Breast epithelium (tissue), 4 donors: ENCODE results near the gene CDH1. TPM values are rescaled to one million over a fixed set of nuclear protein-coding genes. Genes with fewer than 3 reads are reported as not detected.

Experiments used
- DNase-seq, 2 donors: peaks; one replicate each; pipeline ENCODE4 v3.0.0-alpha.2; 2019; ENCODE audit warnings: low spot score in 2 of 2
- H3K27ac ChIP-seq, 2 donors: fragments of 200-600 bp; sonication (generic) in 1 of 2; one replicate each; pipeline ENCODE4 v1.5.1; 2016 to 2019; ENCODE audit warnings: mild to moderate bottlenecking in 1 of 2
- H3K27me3 ChIP-seq, 2 donors: fragments of 200-600 bp; sonication (generic) in 1 of 2; one replicate each; pipeline versions ENCODE4 v1.5.1 to v1.6.0; 2017 to 2019; ENCODE audit warnings: control low read depth in 1 of 2, mild to moderate bottlenecking in 1 of 2
- H3K36me3 ChIP-seq: fragments of 200-600 bp; one replicate; pipeline ENCODE4 v1.5.1; 2019
- H3K4me1 ChIP-seq, 2 donors: fragments of 200-600 bp; sonication (generic); one replicate each; pipeline ENCODE4 v1.5.1; 2016 to 2019; ENCODE audit warnings: control low read depth in 1 of 2
- H3K4me3 ChIP-seq, 3 donors: fragments of 200-600 bp; sonication (generic); 1 replicate in 2 of 3; 2 replicates in 1 of 3; pipeline ENCODE4 v1.5.1; 2016 to 2019; ENCODE audit warnings: mild to moderate bottlenecking in 3 of 3, moderate library complexity in 2 of 3
- H3K9me3 ChIP-seq, 2 donors: fragments of 200-600 bp; sonication (generic) in 1 of 2; one replicate each; pipeline ENCODE4 v1.5.1; 2016 to 2019; ENCODE audit warnings: control low read depth in 1 of 2
- CTCF ChIP-seq, 3 donors: fragments of 450-650 bp; IDR thresholded peaks; one replicate each; pipeline ENCODE4 v1.5.1; 2016 to 2017; ENCODE audit warnings: antibody characterized with exemption in 3 of 3, mild to moderate bottlenecking in 3 of 3, moderate library complexity in 3 of 3
- POLR2A ChIP-seq: fragments of 450-650 bp; IDR thresholded peaks from one replicate; pipeline ENCODE4 v1.6.1; 2016; ENCODE audit warnings: antibody characterized with exemption, mild to moderate bottlenecking, moderate library complexity
- POLR2AphosphoS5 ChIP-seq, 3 donors: sonication (generic); formaldehyde crosslinking; IDR thresholded peaks; one replicate each; pipeline ENCODE4 v1.6.1; 2017; ENCODE audit warnings: antibody characterized with exemption in 3 of 3
- intact Hi-C: fragments of 100-400 bp; cut with DNase I; formaldehyde crosslinking; loops from one replicate; pipeline ENCODE4 v1.15.1; 2023; ENCODE audit warnings: low total_unique reads
- total RNA-seq, 3 donors: library from RNA; depleted of rRNA; stranded (reverse); fragments of >200 nt; gene quantifications; one replicate each; pipeline ENCODE4 v1.1.0, GENCODE V29; 2016

The CDH1 gene
- total RNA-seq, 3 donors from 2014 or later = 0.16 to 127 (median 86.5) TPM

GRCh38 chr16:68700120-68700519 is 37.0 kb upstream of the CDH1 start:
- Histone ChIP-seq H3K4me3 (no peak overlapping the region), H3K9me3 (no peaks in the 10 kb centered on the region), H3K27me3 (no peaks in the 10 kb centered on the region), H3K4me1 (no peaks in the 10 kb centered on the region), H3K27ac (no peak overlapping the region), H3K36me3 (no peaks in the 10 kb centered on the region)
- no peak for DNase-seq
- TF ChIP-seq POLR2AphosphoS5 (IDR thresholded peaks at IDR 0.05) (no peak), POLR2A (no peak), CTCF (IDR thresholded peaks at IDR 0.05) (no peak)
- intact Hi-C loops = no loop called here

- H3K36me3 ChIP-seq = no peaks in the 10 kb centered on the region
- H3K27me3 ChIP-seq = no peaks in the 10 kb centered on the region
- no peaks in the 10 kb centered on the region for H3K9me3 ChIP-seq
- no peak for DNase-seq
- H3K4me3 ChIP-seq = no peak overlapping the region
- intact Hi-C loops = no loop called here
- TF ChIP-seq POLR2A = no peak
- no peak for TF ChIP-seq CTCF (IDR thresholded peaks at IDR 0.05)
- H3K27ac ChIP-seq = no peak overlapping the region
- no peaks in the 10 kb centered on the region for H3K4me1 ChIP-seq
These were observed 36.3 kb upstream of the CDH1 start for GRCh38 chr16:68700831-68701230.

- no peaks in the 10 kb centered on the region for H3K36me3 ChIP-seq
- no peaks in the 10 kb centered on the region for H3K9me3 ChIP-seq
- H3K4me3 ChIP-seq = no peak overlapping the region
- intact Hi-C loops = no loop called here
- H3K27me3 ChIP-seq = no peaks in the 10 kb centered on the region
- no peaks in the 10 kb centered on the region for H3K4me1 ChIP-seq
- no peak overlapping the region for H3K27ac ChIP-seq
- peak; percentile 70 to 94 (median 79) for TF ChIP-seq CTCF (IDR thresholded peaks at IDR 0.05)
- TF ChIP-seq POLR2A = no peak
- TF ChIP-seq POLR2AphosphoS5 (IDR thresholded peaks at IDR 0.05) = peak; percentile 14 to 68 (median 23)
- DNase-seq = peak; percentile 85 to 91
These were observed 32.7 kb upstream of the CDH1 start for GRCh38 chr16:68704232-68704867.

DNA sequence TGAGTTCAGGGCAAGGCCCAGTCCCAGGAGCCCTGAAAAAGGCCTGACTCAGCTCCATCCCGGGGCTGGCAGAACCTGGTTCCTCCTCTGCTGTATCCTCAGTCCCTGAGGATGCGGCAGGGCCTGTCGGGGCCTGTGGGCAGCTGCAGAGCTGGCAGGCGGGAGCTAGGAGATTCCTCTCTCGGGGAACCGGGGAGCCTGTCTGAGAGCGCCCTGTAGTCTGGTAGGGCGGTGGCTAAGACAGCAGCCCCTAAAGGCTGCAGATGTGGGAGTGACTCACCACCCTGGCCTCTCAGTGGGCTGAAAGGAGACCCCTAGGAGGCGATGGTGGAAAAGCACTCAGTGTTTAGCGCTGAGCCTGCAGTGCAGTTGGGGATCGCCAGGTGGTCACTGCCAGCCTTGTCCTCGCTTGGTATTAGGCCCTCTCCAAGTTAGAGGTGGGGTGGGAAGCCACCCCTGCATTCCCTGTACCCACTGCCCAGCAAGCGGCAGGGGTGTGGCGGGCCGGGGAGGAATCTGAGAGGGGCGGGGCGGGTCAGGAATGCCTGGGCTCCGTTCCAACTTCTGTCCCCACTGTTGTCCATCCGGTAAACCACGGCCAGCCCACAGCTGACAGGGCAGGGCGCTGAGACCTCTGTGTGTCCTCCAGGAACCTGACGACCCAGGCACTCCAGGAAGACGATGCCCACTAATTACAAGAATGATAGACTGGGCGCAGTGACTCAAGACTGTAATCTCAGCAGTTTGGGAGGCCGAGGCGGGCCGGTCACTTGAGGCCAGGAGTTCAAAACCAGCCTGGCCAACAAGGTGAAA is 29.5 kb upstream of the CDH1 start:
- H3K9me3 ChIP-seq = no peaks in the 10 kb centered on the region
- no peak overlapping the region for H3K4me3 ChIP-seq
- H3K4me1 ChIP-seq = no peaks in the 10 kb centered on the region
- no peaks in the 10 kb centered on the region for H3K27me3 ChIP-seq
- peak; percentile 77 to 88 for DNase-seq
- peak overlapping the region; percentile 67 to 79 for H3K27ac ChIP-seq
- H3K36me3 ChIP-seq = no peaks in the 10 kb centered on the region
- intact Hi-C loops = no loop called here
- peak in 2 of 3 donors; percentile 25 to 48 for TF ChIP-seq CTCF (IDR thresholded peaks at IDR 0.05)
- TF ChIP-seq POLR2A = no peak

GRCh38 chr16:68710211-68710610 is 26.9 kb upstream of the CDH1 start:
- Histone ChIP-seq H3K9me3 (no peaks in the 10 kb centered on the region), H3K36me3 (no peaks in the 10 kb centered on the region), H3K27me3 (no peaks in the 10 kb centered on the region), H3K4me3 (no peak overlapping the region), H3K4me1 (no peaks in the 10 kb centered on the region), H3K27ac (no peak overlapping the region)
- intact Hi-C loops = no loop called here
- DNase-seq = no peak
- TF ChIP-seq CTCF (IDR thresholded peaks at IDR 0.05) (no peak), POLR2AphosphoS5 (IDR thresholded peaks at IDR 0.05) (no peak), POLR2A (no peak)
